ENCODE data around the gene SPATA2L. TPM values are rescaled to one million over a fixed set of nuclear protein-coding genes. Genes with fewer than 3 reads are reported as not detected.
A peak's percentile ranks its signal among the peaks of the same experiment; 100 is the strongest.

The SPATA2L gene
- total and polyA plus RNA-seq, 2 of the 13 experiments (the other 11 are each of a cell fraction or from before 2014, with no cell fraction given), result 9.1 to 20.7 TPM

- TF ChIP-seq SRSF4 (IDR thresholded peaks at IDR 0.05; ENCODE audit: low read depth, low read length, poor library complexity, severe bottlenecking), result no peak
- no peak for TF ChIP-seq ZBTB38 (CRISPR knock-in tag; IDR thresholded peaks at IDR 0.05)
- TF ChIP-seq ZKSCAN8 (CRISPR knock-in tag; IDR thresholded peaks at IDR 0.05; ENCODE audit: borderline replicate concordance), result 0 out of 2 replicates have a peak, but pooled peaks have one; percentile 3
- peak; percentile 45; the same call in 1 of the 2 replicates for TF ChIP-seq THRA (CRISPR knock-in tag; IDR thresholded peaks at IDR 0.05; ENCODE audit: borderline replicate concordance)
- peak; percentile 53; the same call in 1 of the 2 replicates for TF ChIP-seq ZNF670 (CRISPR knock-in tag; IDR thresholded peaks at IDR 0.05; ENCODE audit: borderline replicate concordance)
These were observed 20.3 kb upstream of the SPATA2L start (continued) for GRCh38 chr16:89721546-89722391.

GRCh38 chr16:89720813-89721545 lies 19.5 kb upstream of the SPATA2L start, which contains the start of the genes VPS9D1 and ZNF276:
Gene VPS9D1, minus strand, starts transcription at chr16:89720898. Its CDS starts 37 bp downstream, at chr16:89720861.
Gene ZNF276, plus strand, starts transcription at chr16:89721537. Its CDS starts 104 bp downstream, at chr16:89721641.
- in situ Hi-C loops (cut with HindIII; ENCODE audit: extremely low pct_ligation_motif_present, low pct_unique_long_range_greater_than_20kb), result no loop called here
- peaks cover 18% of the 10 kb centered on the region for H3K79me2 ChIP-seq (ENCODE audit: insufficient read depth, low read length)
- peaks cover 11 to 22% of the 10 kb centered on the region in 2 experiments for H3K36me3 ChIP-seq (replicated peaks in 1 of 2; ENCODE audit: control insufficient read depth in 1 of 2, insufficient read depth in 2 of 2, low read length in 2 of 2)
- intact Hi-C loops (cut with micrococcal nuclease; ENCODE audit: unreplicated experiment), result loop anchor here (1.0 kb wide), 1 partner anchor 15 kb away; no protein-coding TSS in a partner anchor
- no peaks in the 10 kb centered on the region for H3K9me3 ChIP-seq (ENCODE audit: low read length)
- peak within 1 kb of the TSS; percentile 95 for H3K4me2 ChIP-seq (ENCODE audit: low read depth, low read length)
- H3K4me3 ChIP-seq (replicated peaks in 1 of 3; ENCODE audit: insufficient read depth in 1 of 3, low read depth in 2 of 3, low read length in 3 of 3), result peak within 1 kb of the TSS; percentile 72 to 89 (median 82)
- no peak within 1 kb of the TSS for H2AFZ ChIP-seq (ENCODE audit: low read length)
- ChIA-PET CTCF (ENCODE audit: low intra/inter-chr PET ratio, low total read pairs) (no interaction called here), POLR2A (interaction anchor here (0.6 to 3.1 kb wide), 9 partner anchors 14 to 202 kb away, joined by 3 to 12 read pairs (median 4); partner anchors contain the start of genes SPATA2L and TCF25)
- DNase-seq (ENCODE audit: low spot score) (peak; percentile 65), ATAC-seq (peak; percentile 77), FAIRE-seq (no peak)
- no CpG with 5 or more reads among the region's 103 CpGs for WGBS (ENCODE audit: low lambda C conversion rate)
- H3K4me1 ChIP-seq (ENCODE audit: insufficient read depth, low read length), result peaks cover 39% of the 10 kb centered on the region
- no peaks in the 10 kb centered on the region; a peak in 1 of 5 replicates for H3K27me3 ChIP-seq (ENCODE audit: control insufficient read depth in 1 of 2, insufficient read depth in 2 of 2, low read length in 2 of 2)
- peaks cover 6% of the 10 kb centered on the region; the same call in 1 of the 2 replicates for H4K20me1 ChIP-seq (ENCODE audit: insufficient read depth, low read length)
- peak within 1 kb of the TSS; percentile 97 for H3K9ac ChIP-seq (ENCODE audit: insufficient read depth, low read depth, low read length)
- BruUV-seq (replicated peaks), result no TSS peak
- peak within 1 kb of the TSS; percentile 97 for H3K27ac ChIP-seq (ENCODE audit: extremely low read length, insufficient read depth, low read length)
- peak; percentile 34; the same call in 1 of the 2 replicates for TF ChIP-seq TP53 (CRISPR knock-in tag; conservative IDR thresholded peaks at IDR 0.05)
- TF ChIP-seq GZF1 (CRISPR knock-in tag; IDR thresholded peaks at IDR 0.05), result peak; percentile 74; the same call in 1 of the 2 replicates
- no peak for TF ChIP-seq SIX1 (CRISPR knock-in tag; IDR thresholded peaks at IDR 0.05; ENCODE audit: borderline replicate concordance)
- TF ChIP-seq KDM1A (CRISPR knock-in tag; IDR thresholded peaks at IDR 0.05), result peak; percentile 23; the same call in 1 of the 2 replicates
- peak; percentile 53; the same call in 1 of the 2 replicates for TF ChIP-seq TFDP1 (CRISPR knock-in tag; IDR thresholded peaks at IDR 0.05; ENCODE audit: borderline replicate concordance)
- TF ChIP-seq ZNF263 (CRISPR knock-in tag; IDR thresholded peaks at IDR 0.05), result peak; percentile 36; the same call in 1 of the 2 replicates
- peak; percentile 80 for TF ChIP-seq MAZ (IDR thresholded peaks at IDR 0.05; ENCODE audit: borderline replicate concordance, low read depth, low read length)
- peak; percentile 100 for TF ChIP-seq MAZ (CRISPR knock-in tag; IDR thresholded peaks at IDR 0.05; ENCODE audit: low read depth)
- TF ChIP-seq ZNF572 (CRISPR knock-in tag; IDR thresholded peaks at IDR 0.05), result no peak
- no peak; the same call in 1 of the 2 replicates for TF ChIP-seq ZNF776 (CRISPR knock-in tag; IDR thresholded peaks at IDR 0.05)
- no peak for TF ChIP-seq HDAC6 (IDR thresholded peaks at IDR 0.05; ENCODE audit: low read depth, low read length)
- TF ChIP-seq SETDB1 (CRISPR knock-in tag; IDR thresholded peaks at IDR 0.05; ENCODE audit: borderline replicate concordance), result no peak
